SJSA1 (cell line): ENCODE data around the gene C10orf90. TPM values are rescaled to one million over a fixed set of nuclear protein-coding genes. Genes with fewer than 3 reads are reported as not detected.

Source experiments
- DNase-seq, 2 experiments: peaks; one replicate each; pipeline ENCODE4 v3.0.0-alpha.2; 2015 to 2020; ENCODE audit warnings: low spot score in 2 of 2, low read depth in 1 of 2
- H3K27ac ChIP-seq: fragments of 250-450 bp; sonication (Bioruptor Pico); 2 replicates; pipeline ENCODE4 v1.5.1; 2020; ENCODE audit warnings: mild to moderate bottlenecking, moderate library complexity
- H3K27me3 ChIP-seq: fragments of 250-450 bp; sonication (Bioruptor Pico); replicated peaks from 2 replicates; pipeline ENCODE4 v1.5.1; 2020; ENCODE audit warnings: mild to moderate bottlenecking, moderate library complexity
- H3K36me3 ChIP-seq: fragments of 250-450 bp; sonication (Bioruptor Pico); 2 replicates; pipeline ENCODE4 v1.5.1; 2020; ENCODE audit warnings: mild to moderate bottlenecking
- H3K4me1 ChIP-seq: fragments of 250-450 bp; sonication (Bioruptor Pico); replicated peaks from 2 replicates; pipeline ENCODE4 v1.6.1; 2021; ENCODE audit warnings: mild to moderate bottlenecking
- H3K4me3 ChIP-seq: fragments of 250-450 bp; sonication (Bioruptor Pico); 2 replicates; pipeline ENCODE4 v1.5.1; 2020; ENCODE audit warnings: mild to moderate bottlenecking
- H3K9me3 ChIP-seq: fragments of 250-450 bp; sonication (Bioruptor Pico); replicated peaks from 2 replicates; pipeline ENCODE4 v1.5.1; 2020; ENCODE audit warnings: mild to moderate bottlenecking
- total RNA-seq: library from RNA; depleted of rRNA; stranded (reverse); fragments of >200 nt; shearing (Covaris generic); gene quantifications from 2 replicates; pipeline ENCODE4 v1.2.3, GENCODE V29; 2014

C10orf90 gene
- total RNA-seq, 1 experiment from 2014 or later = not detected

GRCh38 chr10:126686719-126687118 lies 16.2 kb upstream of the C10orf90 start:
- no peak for DNase-seq
- H3K27me3 ChIP-seq = no peaks in the 10 kb centered on the region
- H3K4me3 ChIP-seq = no peak overlapping the region
- H3K36me3 ChIP-seq = no peaks in the 10 kb centered on the region
- H3K9me3 ChIP-seq = no peaks in the 10 kb centered on the region
- no peak overlapping the region for H3K27ac ChIP-seq
- H3K4me1 ChIP-seq = no peaks in the 10 kb centered on the region

DNA sequence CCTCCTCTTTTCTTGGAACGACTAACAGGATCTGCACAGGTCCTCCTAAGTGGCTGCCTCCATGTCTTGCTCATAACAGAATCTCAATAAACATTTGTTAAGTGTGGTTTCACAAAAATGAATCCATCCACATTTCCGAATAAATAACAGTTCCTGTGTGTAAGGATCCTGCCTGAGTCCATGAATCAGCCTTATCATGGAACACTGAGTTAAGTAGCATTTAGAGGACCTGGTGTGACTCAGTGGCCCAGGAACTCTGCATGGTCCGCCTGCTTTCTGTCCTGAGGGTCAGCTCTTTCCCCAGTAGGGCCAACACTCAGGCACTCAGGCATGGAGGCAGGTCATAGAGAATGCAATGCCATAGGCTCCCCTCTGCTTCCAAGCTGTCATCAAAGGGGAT lies 15.8 kb upstream of the C10orf90 start:
- Histone ChIP-seq H3K27ac (no peak overlapping the region), H3K36me3 (no peaks in the 10 kb centered on the region), H3K4me3 (no peak overlapping the region), H3K9me3 (no peaks in the 10 kb centered on the region), H3K27me3 (no peaks in the 10 kb centered on the region), H3K4me1 (no peaks in the 10 kb centered on the region)
- no peak for DNase-seq

DNA sequence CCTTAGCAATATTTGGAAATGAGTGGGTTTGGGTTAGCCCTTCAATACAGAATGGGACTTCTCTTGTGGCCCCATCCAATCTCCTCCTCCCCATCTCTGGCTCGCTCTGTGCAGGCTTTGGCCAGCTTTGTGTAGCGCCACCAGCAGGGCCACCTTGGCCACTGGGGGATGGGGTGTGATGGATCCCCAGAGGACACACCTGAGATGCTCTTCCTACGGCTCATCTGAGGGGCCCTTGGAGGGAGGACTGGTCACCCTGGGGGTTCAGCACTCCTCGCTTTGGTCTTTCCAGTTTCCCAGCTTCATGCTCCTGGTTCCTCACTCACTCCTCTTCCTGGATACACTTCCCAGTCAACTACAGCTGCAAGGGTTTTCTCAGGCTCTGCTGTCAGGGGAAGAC lies 15.3 kb upstream of the C10orf90 start:
- no peak for DNase-seq
- Histone ChIP-seq H3K27ac (no peak overlapping the region), H3K36me3 (no peaks in the 10 kb centered on the region), H3K9me3 (no peaks in the 10 kb centered on the region), H3K27me3 (no peaks in the 10 kb centered on the region), H3K4me1 (no peaks in the 10 kb centered on the region), H3K4me3 (no peak overlapping the region)

GRCh38 chr10:126684171-126684745 lies 13.8 kb upstream of the C10orf90 start:
- H3K36me3 ChIP-seq = no peaks in the 10 kb centered on the region
- no peak overlapping the region for H3K4me3 ChIP-seq
- no peaks in the 10 kb centered on the region for H3K9me3 ChIP-seq
- H3K4me1 ChIP-seq = no peaks in the 10 kb centered on the region
- no peak overlapping the region for H3K27ac ChIP-seq
- no peak for DNase-seq
- no peaks in the 10 kb centered on the region for H3K27me3 ChIP-seq

GRCh38 chr10:126683466-126683865 lies 13.0 kb upstream of the C10orf90 start:
- no peak for DNase-seq
- no peaks in the 10 kb centered on the region for H3K27me3 ChIP-seq
- no peaks in the 10 kb centered on the region for H3K9me3 ChIP-seq
- H3K36me3 ChIP-seq = no peaks in the 10 kb centered on the region
- H3K4me1 ChIP-seq = no peaks in the 10 kb centered on the region
- no peak overlapping the region for H3K4me3 ChIP-seq
- H3K27ac ChIP-seq = no peak overlapping the region

- Histone ChIP-seq H3K4me1 (no peaks in the 10 kb centered on the region), H3K4me3 (no peak overlapping the region), H3K9me3 (no peaks in the 10 kb centered on the region), H3K27ac (no peak overlapping the region), H3K36me3 (no peaks in the 10 kb centered on the region), H3K27me3 (no peaks in the 10 kb centered on the region)
- no peak for DNase-seq
These were observed 5.4 kb upstream of the C10orf90 start for GRCh38 chr10:126675656-126676438.

DNA sequence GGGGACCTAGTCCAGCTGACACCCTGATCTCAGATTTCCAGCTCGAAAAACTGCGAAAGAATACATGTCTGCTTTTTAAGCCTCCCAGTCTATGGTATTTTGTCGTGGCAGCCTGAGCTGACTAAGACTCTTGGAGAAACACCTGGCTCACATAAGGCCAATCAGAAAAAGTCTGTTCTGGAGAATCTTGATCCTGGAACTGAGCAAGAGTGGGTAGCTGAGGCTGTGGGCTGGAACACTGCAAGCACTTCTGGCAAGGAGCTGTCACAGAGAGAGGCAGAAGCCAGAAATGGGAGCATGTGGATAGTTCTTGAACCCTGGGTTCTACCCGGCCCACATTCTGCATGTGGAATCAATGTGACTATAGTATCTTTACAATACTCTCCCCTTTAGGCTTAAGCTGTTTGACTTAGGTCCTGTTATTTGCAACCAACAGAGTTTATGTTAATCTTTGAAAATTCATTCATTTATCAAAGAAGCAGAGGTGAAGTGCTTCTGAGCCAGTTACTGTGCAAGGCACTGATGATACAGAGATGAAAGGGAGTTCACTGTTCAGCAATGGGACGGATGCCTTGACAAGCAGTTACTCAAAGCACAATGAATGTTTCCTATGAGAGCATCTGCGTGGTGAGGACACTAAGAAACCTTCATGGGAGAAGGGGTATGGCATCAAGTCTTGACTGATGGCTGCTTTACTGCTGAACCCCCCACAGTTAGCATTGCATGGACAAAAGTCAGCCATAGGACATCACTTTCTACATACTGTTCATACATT lies 4.4 kb upstream of the C10orf90 start:
- Histone ChIP-seq H3K27me3 (no peaks in the 10 kb centered on the region), H3K36me3 (no peaks in the 10 kb centered on the region), H3K27ac (no peak overlapping the region), H3K4me3 (no peak overlapping the region), H3K4me1 (no peaks in the 10 kb centered on the region), H3K9me3 (no peaks in the 10 kb centered on the region)
- no peak for DNase-seq

DNA sequence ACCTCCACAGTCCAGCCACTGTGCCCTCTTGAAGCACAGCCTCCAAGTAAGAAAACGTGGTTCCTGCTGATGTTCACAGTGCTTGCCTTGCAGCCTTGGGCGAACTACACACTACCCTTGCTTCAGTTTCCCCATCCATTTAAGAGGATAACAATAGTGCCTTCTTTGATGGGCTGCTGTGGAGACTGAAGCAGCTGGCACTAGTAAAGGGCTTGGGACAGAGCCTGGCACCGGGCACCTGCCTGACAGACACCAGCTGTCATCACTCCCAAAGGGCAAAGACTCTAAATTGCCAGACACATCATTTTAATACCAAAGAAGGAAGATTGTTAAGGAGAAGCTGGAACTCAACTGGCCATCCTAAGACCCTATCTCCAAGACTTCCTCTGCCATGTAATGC lies 3.1 kb upstream of the C10orf90 start:
- H3K27me3 ChIP-seq = no peaks in the 10 kb centered on the region
- no peaks in the 10 kb centered on the region for H3K4me1 ChIP-seq
- H3K27ac ChIP-seq = no peak overlapping the region
- no peak for DNase-seq
- no peaks in the 10 kb centered on the region for H3K9me3 ChIP-seq
- H3K4me3 ChIP-seq = no peak overlapping the region
- no peaks in the 10 kb centered on the region for H3K36me3 ChIP-seq

DNA sequence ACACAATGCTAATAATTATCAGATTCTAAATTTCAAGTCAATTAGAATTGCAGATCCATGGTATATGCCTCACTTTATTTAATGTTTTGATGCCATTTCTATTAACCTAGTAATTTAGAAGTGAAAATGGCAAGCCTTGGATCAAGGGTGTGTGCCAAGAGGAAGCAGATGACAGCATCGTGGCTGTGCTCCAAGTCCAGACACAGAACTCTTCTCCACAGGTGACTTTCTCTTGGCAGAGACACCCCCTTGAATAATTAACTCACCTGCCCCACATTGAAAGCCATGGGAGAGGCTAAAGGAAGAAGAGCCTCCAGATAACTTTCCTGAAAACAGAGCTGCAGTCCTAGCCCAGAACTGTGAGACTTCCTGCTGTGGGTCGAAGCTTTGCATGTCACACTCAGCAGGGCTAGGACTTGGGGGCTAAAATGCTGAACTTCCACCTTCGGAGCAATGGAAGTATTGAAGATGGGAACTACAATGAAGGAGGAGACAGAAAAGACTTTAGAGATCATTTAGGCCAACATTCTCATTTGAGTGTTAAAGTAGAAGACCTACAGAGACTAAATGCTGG lies 996 bp upstream of the C10orf90 start:
- Histone ChIP-seq H3K4me1 (no peaks in the 10 kb centered on the region), H3K27me3 (no peaks in the 10 kb centered on the region), H3K36me3 (no peaks in the 10 kb centered on the region), H3K4me3 (no peak overlapping the region), H3K27ac (no peak overlapping the region), H3K9me3 (no peaks in the 10 kb centered on the region)
- DNase-seq = no peak

- no peaks in the 10 kb centered on the region for H3K9me3 ChIP-seq
- no peaks in the 10 kb centered on the region for H3K27me3 ChIP-seq
- no peak overlapping the region for H3K4me3 ChIP-seq
- no peak overlapping the region for H3K27ac ChIP-seq
- no peaks in the 10 kb centered on the region for H3K36me3 ChIP-seq
- no peaks in the 10 kb centered on the region for H3K4me1 ChIP-seq
- no peak for DNase-seq
These were observed 385 bp upstream of the C10orf90 start for GRCh38 chr10:126670895-126671261.

- no peak for DNase-seq
- H3K27me3 ChIP-seq = no peaks in the 10 kb centered on the region
- no peak overlapping the region for H3K27ac ChIP-seq
- no peaks in the 10 kb centered on the region for H3K4me1 ChIP-seq
- no peaks in the 10 kb centered on the region for H3K9me3 ChIP-seq
- H3K4me3 ChIP-seq = no peak overlapping the region
- H3K36me3 ChIP-seq = no peaks in the 10 kb centered on the region
These were observed 1.3 kb downstream of the C10orf90 start for GRCh38 chr10:126669168-126669567.

- H3K9me3 ChIP-seq = no peaks in the 10 kb centered on the region
- H3K4me1 ChIP-seq = no peaks in the 10 kb centered on the region
- H3K36me3 ChIP-seq = no peaks in the 10 kb centered on the region
- no peak for DNase-seq
- H3K27ac ChIP-seq = no peak overlapping the region
- no peak overlapping the region for H3K4me3 ChIP-seq
- no peaks in the 10 kb centered on the region for H3K27me3 ChIP-seq
These were observed 2.0 kb downstream of the C10orf90 start for GRCh38 chr10:126668505-126668904.

DNA sequence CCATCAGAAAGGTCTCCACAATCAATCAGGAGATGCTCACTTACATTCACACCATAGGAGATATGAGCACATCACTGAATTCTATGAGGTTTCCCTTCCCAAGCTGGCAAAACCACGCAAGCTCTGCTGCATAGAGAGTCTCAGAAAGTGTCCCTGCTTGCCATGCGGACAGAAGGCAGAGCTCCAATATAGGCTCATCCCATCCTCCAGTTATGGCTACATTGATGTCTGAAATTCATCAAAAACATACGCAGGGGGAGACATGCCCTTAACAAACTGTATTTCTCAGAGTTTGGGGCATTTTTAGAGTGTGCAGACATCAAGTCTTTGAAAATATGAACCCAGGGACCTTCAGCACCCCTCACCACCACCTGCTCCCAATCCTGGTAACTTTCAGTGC lies 2.9 kb downstream of the C10orf90 start:
- Histone ChIP-seq H3K9me3 (no peaks in the 10 kb centered on the region), H3K36me3 (no peaks in the 10 kb centered on the region), H3K4me1 (no peaks in the 10 kb centered on the region), H3K27ac (no peak overlapping the region), H3K4me3 (no peak overlapping the region), H3K27me3 (no peaks in the 10 kb centered on the region)
- no peak for DNase-seq

DNA sequence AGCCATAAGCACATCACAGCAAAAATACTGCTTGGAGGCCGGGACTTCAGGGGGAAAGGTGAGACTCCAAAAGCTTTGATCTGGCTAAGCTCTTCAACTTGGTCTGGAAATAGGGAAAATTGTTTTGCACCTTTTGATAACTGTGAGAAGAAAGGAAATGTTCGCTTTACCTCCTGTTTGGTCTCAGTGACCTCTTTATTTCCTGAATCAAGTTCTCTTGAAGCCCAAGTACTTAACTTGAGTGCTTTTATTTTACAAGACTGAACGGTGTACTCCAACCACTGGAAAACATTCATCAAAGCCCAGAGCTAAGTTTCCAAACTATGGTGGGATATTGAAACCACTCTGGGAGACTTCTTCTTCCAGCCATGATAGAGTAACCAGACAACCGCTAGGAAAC lies 5.3 kb downstream of the C10orf90 start:
- no peaks in the 10 kb centered on the region for H3K36me3 ChIP-seq
- no peak for DNase-seq
- H3K4me3 ChIP-seq = no peak overlapping the region
- no peaks in the 10 kb centered on the region for H3K9me3 ChIP-seq
- H3K27me3 ChIP-seq = no peaks in the 10 kb centered on the region
- H3K4me1 ChIP-seq = no peaks in the 10 kb centered on the region
- H3K27ac ChIP-seq = no peak overlapping the region
